Lung microvascular endothelial cell (primary cell): ENCODE results near the gene ANTXR1. TPM values are rescaled to one million over a fixed set of nuclear protein-coding genes. Genes with fewer than 3 reads are reported as not detected.

Experiments
- DNase-seq, 2 donors: peaks; one replicate each; pipeline versions ENCODE4 v3.0.0 to v3.0.0-alpha.2; 2010; ENCODE audit warnings: low read depth in 2 of 2
- total RNA-seq: library from RNA; depleted of rRNA; stranded (reverse); fragments of >200 nt; gene quantifications from 2 replicates; pipeline ENCODE4 v1.2.1, GENCODE V29; 2014

ANTXR1 gene
- total RNA-seq, 1 donor from 2014 or later = 0.20 TPM

GRCh38 chr2:69070969-69071368 is 58.0 kb downstream of the ANTXR1 start:
- DNase-seq = no peak

GRCh38 chr2:69073928-69074570 is 61.1 kb downstream of the ANTXR1 start:
- no peak for DNase-seq

GRCh38 chr2:69074918-69075317 is 61.9 kb downstream of the ANTXR1 start:
- DNase-seq = no peak

- DNase-seq = no peak
These were observed 62.5 kb downstream of the ANTXR1 start for GRCh38 chr2:69075486-69075885.

GRCh38 chr2:69076601-69077000 is 63.6 kb downstream of the ANTXR1 start:
- no peak for DNase-seq

- no peak for DNase-seq
These were observed 64.4 kb downstream of the ANTXR1 start for GRCh38 chr2:69077252-69077950.

- DNase-seq = no peak
These were observed 67.1 kb downstream of the ANTXR1 start for GRCh38 chr2:69080071-69080470.

- no peak for DNase-seq
These were observed 68.1 kb downstream of the ANTXR1 start for GRCh38 chr2:69081001-69081580.

- DNase-seq = no peak
These were observed 68.8 kb downstream of the ANTXR1 start for GRCh38 chr2:69081757-69082156.

- peak in 1 of 2 donors; percentile 94 for DNase-seq
These were observed 69.5 kb downstream of the ANTXR1 start for GRCh38 chr2:69082430-69082997.

- peak; percentile 36 to 51 for DNase-seq
These were observed 70.3 kb downstream of the ANTXR1 start for GRCh38 chr2:69083235-69083748.

- DNase-seq = no peak
These were observed 71.5 kb downstream of the ANTXR1 start for GRCh38 chr2:69084492-69084891.

- no peak for DNase-seq
These were observed 73.5 kb downstream of the ANTXR1 start for GRCh38 chr2:69086466-69086865.

GRCh38 chr2:69087211-69087911 is 74.4 kb downstream of the ANTXR1 start:
- no peak for DNase-seq

GRCh38 chr2:69087912-69088240 is 74.9 kb downstream of the ANTXR1 start:
- no peak for DNase-seq

GRCh38 chr2:69088466-69088865 is 75.5 kb downstream of the ANTXR1 start:
- peak in 1 of 2 donors; percentile 16 for DNase-seq

GRCh38 chr2:69089266-69089665 is 76.3 kb downstream of the ANTXR1 start:
- no peak for DNase-seq

GRCh38 chr2:69089998-69090397 is 77.0 kb downstream of the ANTXR1 start:
- DNase-seq = no peak

- no peak for DNase-seq
These were observed 77.8 kb downstream of the ANTXR1 start for GRCh38 chr2:69090820-69091219.

- no peak for DNase-seq
These were observed 79.9 kb downstream of the ANTXR1 start for GRCh38 chr2:69092857-69093256.

- no peak for DNase-seq
These were observed 82.3 kb downstream of the ANTXR1 start for GRCh38 chr2:69095305-69095704.
